Ovary (tissue), 9 donors: ENCODE results near the gene PRRC2C. TPM values are rescaled to one million over a fixed set of nuclear protein-coding genes. Genes with fewer than 3 reads are reported as not detected.

ENCODE experiments used
- DNase-seq, 5 donors: peaks; one replicate each; pipeline ENCODE4 v3.0.0-alpha.2; 2019 to 2020
- H3K27ac ChIP-seq, 2 donors: fragments of 200-600 bp; one replicate each; pipeline versions ENCODE4 v1.5.1 to v1.8.0; 2019 to 2022
- H3K27me3 ChIP-seq: fragments of 200-600 bp; one replicate; pipeline ENCODE4 v1.8.0; 2022
- H3K36me3 ChIP-seq: fragments of 200-600 bp; sonication (generic); one replicate; pipeline ENCODE4 v1.5.1; 2019
- H3K4me1 ChIP-seq: one replicate; pipeline ENCODE4 v1.8.1; 2013; ENCODE audit warnings: mild to moderate bottlenecking, moderate library complexity; ENCODE audit not compliant: insufficient read depth
- H3K4me3 ChIP-seq: fragments of 200-600 bp; sonication (generic); one replicate; pipeline ENCODE4 v1.5.1; 2017
- H3K9me3 ChIP-seq, 2 donors: fragments of 200-600 bp in 1 of 2; sonication (generic) in 1 of 2; one replicate each; pipeline versions ENCODE4 v1.5.1 to v1.8.1; 2013 to 2019; ENCODE audit warnings: mild to moderate bottlenecking in 1 of 2, moderate library complexity in 1 of 2
- CTCF ChIP-seq, 3 donors: fragments of 450-650 bp in 2 of 3; fragments of 200-600 bp in 1 of 3; IDR thresholded peaks; one replicate each; pipeline versions ENCODE4 v1.5.1 to v1.8.0; 2016 to 2022; ENCODE audit warnings: antibody characterized with exemption in 3 of 3, mild to moderate bottlenecking in 1 of 3
- EP300 ChIP-seq: sonication (generic); formaldehyde crosslinking; IDR thresholded peaks from one replicate; pipeline ENCODE4 v1.6.1; 2017; ENCODE audit warnings: antibody characterized with exemption
- POLR2A ChIP-seq: fragments of 450-650 bp; IDR thresholded peaks from one replicate; pipeline ENCODE4 v1.6.1; 2017; ENCODE audit warnings: antibody characterized with exemption, mild to moderate bottlenecking, moderate library complexity
- WGBS, 3 donors: extraction: QIAGEN DNeasy Blood & Tissue Kit in 1 of 3; methylation state at CpG; one replicate each; pipeline versions ENCODE4 v1.1.5 to v1.1.7; 2013 to 2017; 5-methylcytosine and 5-hydroxymethylcytosine counted together
- intact Hi-C, 4 donors: fragments of 100-400 bp; cut with DNase I; formaldehyde crosslinking; loops; one replicate each; pipeline versions ENCODE4 v1.11.0 to v1.15.1; 2022 to 2023
- polyA plus RNA-seq, 2 donors: library from polyadenylated mRNA; stranded (reverse); fragments of 200-250 nt in 1 of 2; fragments of 350-450 nt in 1 of 2; fragmentation: Illumina TruSeq in 1 of 2; extraction: RNeasy Lipid Tissue Mini Kit (QIAGEN cat#74804) in 1 of 2; gene quantifications; one replicate each; pipeline ENCODE4 v1.2.3, GENCODE V29; 2013 to 2014
- total RNA-seq, 7 donors: library from RNA; depleted of rRNA in 2 of 7; stranded (reverse); fragments of >200 nt in 2 of 7; fragmentation: NEBNext Ultra II Directional in 3 of 7; extraction: Animal tissue kit (Norgen Biotek cat#: 25700) in 3 of 7; gene quantifications; one replicate each; pipeline versions ENCODE4 v1.1.0 to v1.2.4, GENCODE V29; 2016 to 2023
- donor health status: DM: no; HTN: no; CAD: no; lungs with moderate emphysema.
- donor health status: DM: no; HTN: no; CAD: no.
- donor health status: Bipolar disorder and iron deficiency.
- donor health status: DM: yes; HTN: yes; CAD: no.
- donor health status: DM: no; HTN: no; CAD: no.
- donor health status: DM: yes; HTN: yes; CAD: no.

PRRC2C gene
- total and polyA plus RNA-seq, 9 donors = 30.7 to 136 (median 107) TPM

- Histone ChIP-seq H3K4me3 (no peak overlapping the region), H3K4me1 (no peaks in the 10 kb centered on the region), H3K27me3 (no peaks in the 10 kb centered on the region), H3K27ac (no peak overlapping the region), H3K36me3 (no peaks in the 10 kb centered on the region), H3K9me3 (no peaks in the 10 kb centered on the region)
- intact Hi-C loops = no loop called here
- TF ChIP-seq CTCF (IDR thresholded peaks at IDR 0.05) (no peak), POLR2A (no peak), EP300 (no peak)
- 92 to 95% (median 93%) methylated on average over 1 of the region's 1 CpG for WGBS, 3 donors
- DNase-seq = no peak
Observed at GRCh38 chr1:171563675-171564074, 78.3 kb downstream of the PRRC2C start.

- intact Hi-C loops = no loop called here
- Histone ChIP-seq H3K4me3 (no peak overlapping the region), H3K9me3 (no peaks in the 10 kb centered on the region), H3K4me1 (no peaks in the 10 kb centered on the region), H3K36me3 (no peaks in the 10 kb centered on the region), H3K27me3 (no peaks in the 10 kb centered on the region), H3K27ac (no peak overlapping the region)
- WGBS, 3 donors = 53 to 58% (median 56%) methylated on average over 3 of the region's 3 CpGs
- no peak for TF ChIP-seq CTCF (IDR thresholded peaks at IDR 0.05)
- no peak for TF ChIP-seq EP300
- TF ChIP-seq POLR2A = no peak
- DNase-seq = no peak
Observed at GRCh38 chr1:171566467-171566866, 81.1 kb downstream of the PRRC2C start.

- Histone ChIP-seq H3K4me3 (no peak overlapping the region), H3K36me3 (no peaks in the 10 kb centered on the region), H3K27me3 (no peaks in the 10 kb centered on the region), H3K9me3 (no peaks in the 10 kb centered on the region), H3K27ac (no peak overlapping the region), H3K4me1 (no peaks in the 10 kb centered on the region)
- no peak for DNase-seq
- TF ChIP-seq EP300 (no peak), POLR2A (no peak), CTCF (IDR thresholded peaks at IDR 0.05) (no peak)
- WGBS, 3 donors = 67 to 69% (median 68%) methylated on average over 2 of the region's 2 CpGs
- intact Hi-C loops = loop anchor here in 1 of 4 donors (10.0 kb wide), 1 partner anchor 55 kb away; no protein-coding TSS in a partner anchor
Observed at GRCh38 chr1:171570295-171570694, 85.0 kb downstream of the PRRC2C start.

DNA sequence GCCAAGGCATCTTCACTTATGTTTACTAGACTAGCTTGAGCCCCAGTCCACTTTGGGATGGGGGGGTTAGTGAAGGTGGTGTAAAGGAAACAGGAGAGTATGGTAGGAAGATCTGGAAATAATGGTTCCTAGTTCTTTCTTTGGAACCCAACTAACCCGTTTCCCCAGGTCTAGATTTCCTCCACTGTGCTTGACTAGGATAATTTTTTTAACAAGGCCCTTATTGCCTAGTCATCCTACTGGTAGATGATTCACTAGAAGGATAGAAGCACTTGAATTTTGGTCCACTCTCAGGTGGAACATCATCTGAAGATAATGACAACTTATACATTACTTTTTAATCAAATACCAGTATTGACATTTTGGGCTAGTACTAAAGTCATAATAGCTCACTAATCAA, 90.8 kb downstream of the PRRC2C start:
- no peak for DNase-seq
- Histone ChIP-seq H3K27ac (no peak overlapping the region), H3K9me3 (no peaks in the 10 kb centered on the region), H3K36me3 (no peaks in the 10 kb centered on the region), H3K27me3 (no peaks in the 10 kb centered on the region), H3K4me3 (no peak overlapping the region), H3K4me1 (no peaks in the 10 kb centered on the region)
- TF ChIP-seq POLR2A = no peak
- TF ChIP-seq CTCF (IDR thresholded peaks at IDR 0.05) = no peak
- no peak for TF ChIP-seq EP300
- intact Hi-C loops = loop anchor here in 1 of 4 donors (10.0 kb wide), 1 partner anchor 61 kb away; no protein-coding TSS in a partner anchor
- WGBS, 3 donors = 77 to 95% (median 85%) methylated on average over 1 of the region's 1 CpG
